Glomerular visceral epithelial cell (primary cell): Measurements from ENCODE around the gene TMEM209.
A peak's percentile ranks its signal among the peaks of the same experiment; 100 is the strongest.
"Not testable (repeated sequence)": the region's sequence is repeated elsewhere in the genome, so short reads cannot be mapped to it uniquely, and the experiment has no call there.

ENCODE experiments used
- DNase-seq: peaks from one replicate; pipeline ENCODE4 v3.0.0-alpha.2; 2016; ENCODE audit errors: extremely low spot score

Gene TMEM209

GRCh38 chr7:130205084-130205947, at the start of gene TMEM209:
TMEM209 (minus strand) TSS chr7:130205406; CDS start chr7:130205375, 31 bp downstream.
- DNase-seq: peak; percentile 97

- no peak for DNase-seq
Measured at GRCh38 chr7:130254555-130254954, 49.3 kb upstream of the TMEM209 start.

- DNase-seq: not testable (repeated sequence)
Measured at GRCh38 chr7:130249626-130250025, 44.4 kb upstream of the TMEM209 start.

- not testable (repeated sequence) for DNase-seq
Measured at GRCh38 chr7:130248842-130249241, 43.6 kb upstream of the TMEM209 start.

GRCh38 chr7:130246491-130246890, 41.3 kb upstream of the TMEM209 start:
- DNase-seq: not testable (repeated sequence)

GRCh38 chr7:130243486-130243885, 38.3 kb upstream of the TMEM209 start:
- DNase-seq: not testable (repeated sequence)

GRCh38 chr7:130242198-130243014, 37.2 kb upstream of the TMEM209 start:
- peak; percentile 43 for DNase-seq

- no peak for DNase-seq
Measured at GRCh38 chr7:130240240-130240639, 35.0 kb upstream of the TMEM209 start.

- peak; percentile 7 for DNase-seq
Measured at GRCh38 chr7:130236361-130236760, 31.2 kb upstream of the TMEM209 start.

- DNase-seq: no peak
Measured at GRCh38 chr7:130234078-130234477, 28.9 kb upstream of the TMEM209 start.

GRCh38 chr7:130232209-130232608, 27.0 kb upstream of the TMEM209 start:
- no peak for DNase-seq

GRCh38 chr7:130231792-130232191, 26.6 kb upstream of the TMEM209 start:
- no peak for DNase-seq

GRCh38 chr7:130229981-130230380, 24.8 kb upstream of the TMEM209 start:
- not testable (repeated sequence) for DNase-seq

- DNase-seq: no peak
Measured at GRCh38 chr7:130228840-130229502, 23.8 kb upstream of the TMEM209 start.

GRCh38 chr7:130227883-130228575, 22.8 kb upstream of the TMEM209 start:
- DNase-seq: no peak

- DNase-seq: no peak
Measured at GRCh38 chr7:130226333-130226732, 21.1 kb upstream of the TMEM209 start.

- DNase-seq: not testable (repeated sequence)
Measured at GRCh38 chr7:130224923-130225322, 19.7 kb upstream of the TMEM209 start.

GRCh38 chr7:130224210-130224609, 19.0 kb upstream of the TMEM209 start:
- DNase-seq: no peak

- no peak for DNase-seq
Measured at GRCh38 chr7:130223646-130224045, 18.4 kb upstream of the TMEM209 start.

- no peak for DNase-seq
Measured at GRCh38 chr7:130221746-130222145, 16.5 kb upstream of the TMEM209 start.

GRCh38 chr7:130219871-130220270, 14.7 kb upstream of the TMEM209 start:
- no peak for DNase-seq
